Measurements from ENCODE around the gene CTNNB1. TPM values are rescaled to one million over a fixed set of nuclear protein-coding genes. Genes with fewer than 3 reads are reported as not detected.

Gene CTNNB1
- total and polyA plus RNA-seq, 2 of the 4 experiments (the other 2 are of a cell fraction) = 364 to 1,677 TPM

DNA sequence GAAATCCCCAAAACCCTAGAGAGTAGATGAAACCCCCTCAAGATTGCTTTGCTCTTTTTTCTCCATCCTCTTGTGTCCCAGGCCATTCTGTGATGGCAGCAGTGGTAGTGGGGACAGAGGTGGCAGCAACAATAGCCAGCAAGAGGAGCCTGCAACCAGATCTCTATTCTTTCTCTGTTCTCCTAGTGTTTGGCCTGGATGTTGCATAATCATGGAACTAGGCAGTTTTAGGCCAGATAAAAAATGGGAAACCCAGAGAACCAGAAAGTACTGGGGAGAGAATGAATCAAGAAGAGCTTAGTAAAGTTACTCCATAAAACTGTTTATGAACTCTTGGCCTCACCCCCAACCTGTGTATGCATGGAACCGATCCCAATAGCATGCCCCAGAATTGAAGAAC is 52.3 kb downstream of the CTNNB1 start:
- ATAC-seq (ENCODE audit: low read depth) = no peak
- H4K5ac ChIP-seq (ENCODE audit: low read depth, low read length) = no peak overlapping the region
- no peak overlapping the region for H2AK5ac ChIP-seq (ENCODE audit: low read depth, low read length)
- intact Hi-C loops (cut with micrococcal nuclease) = no loop called here
- H3K4me2 ChIP-seq (ENCODE audit: low read depth, low read length) = no peak overlapping the region
- no peak overlapping the region for H2AK9ac ChIP-seq (replicated peaks; ENCODE audit: low read depth, low read length, poor library complexity)
- ChIA-PET CTCF (no interaction called here), POLR2A (ENCODE audit: unreplicated experiment) (no interaction called here)
- H2BK5ac ChIP-seq (ENCODE audit: low read depth, low read length, poor library complexity, severe bottlenecking) = no peak overlapping the region
- no peaks in the 10 kb centered on the region for H3K36me3 ChIP-seq (ENCODE audit: control insufficient read depth, insufficient read depth, low read length)
- peaks cover 2% of the 10 kb centered on the region; the same call in 1 of the 2 replicates for H3K9me1 ChIP-seq (ENCODE audit: insufficient read depth, low read length)
- WGBS, 2 experiments (ENCODE audit: extremely low coverage in 2 of 2, insufficient read length in 1 of 2) = no CpG with 5 or more reads among the region's 1 CpG
- no peak overlapping the region for H2BK120ac ChIP-seq (ENCODE audit: low read depth, low read length)
- no peak overlapping the region for H3K9ac ChIP-seq (ENCODE audit: low read depth, low read length)
- H3K27me3 ChIP-seq (ENCODE audit: control insufficient read depth, insufficient read depth, low read length) = no peaks in the 10 kb centered on the region
- H3K79me1 ChIP-seq (ENCODE audit: low read depth in 1 of 2, low read length in 2 of 2) = no peaks in the 10 kb centered on the region
- no peak overlapping the region for H3K27ac ChIP-seq (ENCODE audit: insufficient read depth, low read length)
- dilution Hi-C loops (cut with HindIII; ENCODE audit: low sequenced_read_pairs, unreplicated experiment) = no loop called here
- H3K14ac ChIP-seq (replicated peaks; ENCODE audit: low read depth, low read length) = no peak overlapping the region
- no peak overlapping the region for H3K4ac ChIP-seq (ENCODE audit: low read depth, low read length)
- in situ Hi-C loops (cut with MboI; ENCODE audit: low sequenced_read_pairs) = no loop called here
- TF ChIP-seq BHLHE40 (IDR thresholded peaks at IDR 0.05; ENCODE audit: low read depth, low read length) (no peak), MXI1 (IDR thresholded peaks at IDR 0.05; ENCODE audit: borderline replicate concordance, low read depth, low read length) (no peak), NFE2L2 (IDR thresholded peaks at IDR 0.05; ENCODE audit: low read depth, low read length) (no peak), RCOR1 (IDR thresholded peaks at IDR 0.05; ENCODE audit: insufficient replicate concordance, low read length) (no peak), RFX5 (IDR thresholded peaks at IDR 0.05; ENCODE audit: low read depth, low read length) (no peak), CEBPB (IDR thresholded peaks at IDR 0.05; ENCODE audit: low read depth, low read length) (no peak), MAFK (IDR thresholded peaks at IDR 0.05; ENCODE audit: low read depth, low read length) (no peak), RAD21 (IDR thresholded peaks at IDR 0.05; ENCODE audit: low read length) (no peak), CHD1 (IDR thresholded peaks at IDR 0.05; ENCODE audit: low read depth, low read length) (no peak), POLR2A (IDR thresholded peaks at IDR 0.05; ENCODE audit: low read depth, low read length) (no peak), FOS (IDR thresholded peaks at IDR 0.05; ENCODE audit: low read depth, low read length) (no peak)
- TF ChIP-seq, protein P1, sequence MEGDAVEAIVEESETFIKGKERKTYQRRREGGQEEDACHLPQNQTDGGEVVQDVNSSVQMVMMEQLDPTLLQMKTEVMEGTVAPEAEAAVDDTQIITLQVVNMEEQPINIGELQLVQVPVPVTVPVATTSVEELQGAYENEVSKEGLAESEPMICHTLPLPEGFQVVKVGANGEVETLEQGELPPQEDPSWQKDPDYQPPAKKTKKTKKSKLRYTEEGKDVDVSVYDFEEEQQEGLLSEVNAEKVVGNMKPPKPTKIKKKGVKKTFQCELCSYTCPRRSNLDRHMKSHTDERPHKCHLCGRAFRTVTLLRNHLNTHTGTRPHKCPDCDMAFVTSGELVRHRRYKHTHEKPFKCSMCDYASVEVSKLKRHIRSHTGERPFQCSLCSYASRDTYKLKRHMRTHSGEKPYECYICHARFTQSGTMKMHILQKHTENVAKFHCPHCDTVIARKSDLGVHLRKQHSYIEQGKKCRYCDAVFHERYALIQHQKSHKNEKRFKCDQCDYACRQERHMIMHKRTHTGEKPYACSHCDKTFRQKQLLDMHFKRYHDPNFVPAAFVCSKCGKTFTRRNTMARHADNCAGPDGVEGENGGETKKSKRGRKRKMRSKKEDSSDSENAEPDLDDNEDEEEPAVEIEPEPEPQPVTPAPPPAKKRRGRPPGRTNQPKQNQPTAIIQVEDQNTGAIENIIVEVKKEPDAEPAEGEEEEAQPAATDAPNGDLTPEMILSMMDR (conservative IDR thresholded peaks at IDR 0.05; ENCODE audit: low read depth, low read length) = no peak
- TF ChIP-seq, protein P2, sequence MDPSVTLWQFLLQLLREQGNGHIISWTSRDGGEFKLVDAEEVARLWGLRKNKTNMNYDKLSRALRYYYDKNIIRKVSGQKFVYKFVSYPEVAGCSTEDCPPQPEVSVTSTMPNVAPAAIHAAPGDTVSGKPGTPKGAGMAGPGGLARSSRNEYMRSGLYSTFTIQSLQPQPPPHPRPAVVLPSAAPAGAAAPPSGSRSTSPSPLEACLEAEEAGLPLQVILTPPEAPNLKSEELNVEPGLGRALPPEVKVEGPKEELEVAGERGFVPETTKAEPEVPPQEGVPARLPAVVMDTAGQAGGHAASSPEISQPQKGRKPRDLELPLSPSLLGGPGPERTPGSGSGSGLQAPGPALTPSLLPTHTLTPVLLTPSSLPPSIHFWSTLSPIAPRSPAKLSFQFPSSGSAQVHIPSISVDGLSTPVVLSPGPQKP (IDR thresholded peaks at IDR 0.05; ENCODE audit: borderline replicate concordance, low read depth, low read length) = no peak
- TF ChIP-seq, protein P3, sequence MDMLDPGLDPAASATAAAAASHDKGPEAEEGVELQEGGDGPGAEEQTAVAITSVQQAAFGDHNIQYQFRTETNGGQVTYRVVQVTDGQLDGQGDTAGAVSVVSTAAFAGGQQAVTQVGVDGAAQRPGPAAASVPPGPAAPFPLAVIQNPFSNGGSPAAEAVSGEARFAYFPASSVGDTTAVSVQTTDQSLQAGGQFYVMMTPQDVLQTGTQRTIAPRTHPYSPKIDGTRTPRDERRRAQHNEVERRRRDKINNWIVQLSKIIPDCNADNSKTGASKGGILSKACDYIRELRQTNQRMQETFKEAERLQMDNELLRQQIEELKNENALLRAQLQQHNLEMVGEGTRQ (IDR thresholded peaks at IDR 0.05; ENCODE audit: low read depth, low read length) = no peak
- H3K18ac ChIP-seq (ENCODE audit: low read depth, low read length) = no peak overlapping the region
- no peak overlapping the region for H2BK20ac ChIP-seq (ENCODE audit: low read depth, low read length)
- no peaks in the 10 kb centered on the region; the same call in 1 of the 2 replicates for H4K20me1 ChIP-seq (ENCODE audit: insufficient read depth, low read length)
- H3K4me3 ChIP-seq (ENCODE audit: insufficient read depth, low read depth, low read length) = no peak overlapping the region
- DNase-seq = no peak
- H4K91ac ChIP-seq (ENCODE audit: insufficient read depth, low read depth, low read length) = no peak overlapping the region
- H4K8ac ChIP-seq (ENCODE audit: low read depth in 2 of 2, low read length in 2 of 2) = no peak overlapping the region
- H2AFZ ChIP-seq (replicated peaks; ENCODE audit: low read length, poor library complexity) = no peak overlapping the region
- H2BK15ac ChIP-seq (ENCODE audit: low read depth, low read length) = no peak overlapping the region
- no peak overlapping the region for H3K23ac ChIP-seq (ENCODE audit: low read depth, low read length)
- BruUV-seq (replicated peaks) = no TSS peak
- H3K9me3 ChIP-seq (ENCODE audit: control insufficient read depth, insufficient read depth, low read length) = no peaks in the 10 kb centered on the region
- H3K56ac ChIP-seq (ENCODE audit: extremely low read depth, insufficient read depth, low read length) = no peak overlapping the region
- peaks cover 3% of the 10 kb centered on the region; the same call in 1 of the 2 replicates for H3K4me1 ChIP-seq (ENCODE audit: control insufficient read depth, insufficient read depth, low read length)
